ENCODE data around the gene DDB1. TPM values are rescaled to one million over a fixed set of nuclear protein-coding genes. Genes with fewer than 3 reads are reported as not detected.

Gene DDB1
- total and polyA plus RNA-seq, 2 experiments from 2014 or later: 286 to 321 TPM

DNA sequence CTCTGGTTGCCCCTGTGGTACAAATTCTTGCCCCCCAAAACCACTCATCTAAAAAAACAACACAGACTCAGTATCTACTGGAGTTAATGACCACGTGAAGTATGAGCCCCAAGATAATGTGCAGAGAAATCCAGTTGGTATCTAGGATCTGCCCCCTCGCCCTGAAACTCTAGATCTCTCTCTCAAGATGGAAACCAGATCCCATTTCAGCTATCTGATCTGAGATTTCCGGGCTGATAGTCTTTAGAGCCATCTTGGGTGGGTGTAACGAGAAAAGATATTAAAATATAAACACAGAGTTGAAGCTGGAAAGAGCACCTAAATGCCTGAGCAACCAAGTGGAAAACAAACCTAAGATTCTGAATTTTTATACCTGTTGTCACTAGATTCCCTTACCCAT lies 23.8 kb downstream of the DDB1 start:
- no peaks in the 10 kb centered on the region for H3K4me1 ChIP-seq (ENCODE audit: low read depth)
- no peak for TF ChIP-seq CTCF (IDR thresholded peaks at IDR 0.05; ENCODE audit: low read depth, low read length)
- no peak overlapping the region for H3K4me3 ChIP-seq
- no peaks in the 10 kb centered on the region for H3K9me3 ChIP-seq (ENCODE audit: low read depth)
- no peak overlapping the region for H3K27ac ChIP-seq
- H3K27me3 ChIP-seq: no peaks in the 10 kb centered on the region
- H3K36me3 ChIP-seq: peaks cover 84% of the 10 kb centered on the region
- DNase-seq (ENCODE audit: low read depth in 1 of 2, low spot score in 1 of 2): no peak

- no peaks in the 10 kb centered on the region for H3K27me3 ChIP-seq
- H3K27ac ChIP-seq: no peak overlapping the region
- peaks cover 79% of the 10 kb centered on the region for H3K36me3 ChIP-seq
- no peak overlapping the region for H3K4me3 ChIP-seq
- H3K4me1 ChIP-seq (ENCODE audit: low read depth): no peaks in the 10 kb centered on the region
- no peak for DNase-seq (ENCODE audit: low read depth in 1 of 2, low spot score in 1 of 2)
- no peaks in the 10 kb centered on the region for H3K9me3 ChIP-seq (ENCODE audit: low read depth)
- TF ChIP-seq CTCF (IDR thresholded peaks at IDR 0.05; ENCODE audit: low read depth, low read length): no peak
Measured at GRCh38 chr11:61307354-61307753, 25.6 kb downstream of the DDB1 start.

- no peaks in the 10 kb centered on the region for H3K9me3 ChIP-seq (ENCODE audit: low read depth)
- H3K4me1 ChIP-seq (ENCODE audit: low read depth): no peaks in the 10 kb centered on the region
- H3K4me3 ChIP-seq: no peak overlapping the region
- no peak overlapping the region for H3K27ac ChIP-seq
- DNase-seq (ENCODE audit: low read depth in 1 of 2, low spot score in 1 of 2): no peak
- H3K27me3 ChIP-seq: no peaks in the 10 kb centered on the region
- no peak for TF ChIP-seq CTCF (IDR thresholded peaks at IDR 0.05; ENCODE audit: low read depth, low read length)
- H3K36me3 ChIP-seq: peaks cover 80% of the 10 kb centered on the region
Measured at GRCh38 chr11:61306221-61306620, 26.7 kb downstream of the DDB1 start.

- Histone ChIP-seq H3K4me1 (ENCODE audit: low read depth) (no peaks in the 10 kb centered on the region), H3K27me3 (no peaks in the 10 kb centered on the region), H3K4me3 (no peak overlapping the region), H3K36me3 (peaks cover 82% of the 10 kb centered on the region), H3K9me3 (ENCODE audit: low read depth) (no peaks in the 10 kb centered on the region), H3K27ac (no peak overlapping the region)
- TF ChIP-seq CTCF (IDR thresholded peaks at IDR 0.05; ENCODE audit: low read depth, low read length): no peak
- no peak for DNase-seq (ENCODE audit: low read depth in 1 of 2, low spot score in 1 of 2)
Measured at GRCh38 chr11:61305417-61305816, 27.5 kb downstream of the DDB1 start.

GRCh38 chr11:61303725-61304124 lies 29.2 kb downstream of the DDB1 start:
- Histone ChIP-seq H3K36me3 (peaks cover 75% of the 10 kb centered on the region), H3K9me3 (ENCODE audit: low read depth) (no peaks in the 10 kb centered on the region), H3K4me3 (no peak overlapping the region), H3K27ac (no peak overlapping the region), H3K4me1 (ENCODE audit: low read depth) (no peaks in the 10 kb centered on the region), H3K27me3 (no peaks in the 10 kb centered on the region)
- no peak for DNase-seq (ENCODE audit: low read depth in 1 of 2, low spot score in 1 of 2)
- TF ChIP-seq CTCF (IDR thresholded peaks at IDR 0.05; ENCODE audit: low read depth, low read length): no peak

- no peaks in the 10 kb centered on the region for H3K27me3 ChIP-seq
- no peak overlapping the region for H3K27ac ChIP-seq
- no peak for DNase-seq (ENCODE audit: low read depth in 1 of 2, low spot score in 1 of 2)
- H3K4me1 ChIP-seq (ENCODE audit: low read depth): no peaks in the 10 kb centered on the region
- H3K36me3 ChIP-seq: peaks cover 63% of the 10 kb centered on the region
- H3K9me3 ChIP-seq (ENCODE audit: low read depth): no peaks in the 10 kb centered on the region
- no peak overlapping the region for H3K4me3 ChIP-seq
- no peak for TF ChIP-seq CTCF (IDR thresholded peaks at IDR 0.05; ENCODE audit: low read depth, low read length)
Measured at GRCh38 chr11:61302550-61302949, 30.4 kb downstream of the DDB1 start.
